ENCODE results near the gene ZBTB38.

DNA sequence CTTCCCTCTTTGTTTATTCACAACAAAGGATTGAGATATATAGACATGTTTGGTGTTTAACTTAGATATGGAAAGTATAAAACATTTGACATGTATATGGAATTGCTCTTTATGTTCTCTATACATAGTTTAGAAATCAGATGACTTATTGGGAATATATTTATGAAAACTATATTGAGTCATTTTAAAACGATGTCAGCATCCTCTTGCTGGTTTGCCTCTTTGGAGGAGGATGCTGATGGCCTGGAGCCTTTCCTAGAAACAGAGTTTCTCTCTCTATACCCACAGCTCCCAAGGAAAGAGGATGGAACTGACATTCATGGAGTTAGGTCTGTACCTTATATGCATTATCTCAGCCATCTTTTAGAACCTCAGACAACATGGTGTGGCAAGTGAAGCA lies 40.3 kb downstream of the ZBTB38 start:
- TF ChIP-seq, protein P1, sequence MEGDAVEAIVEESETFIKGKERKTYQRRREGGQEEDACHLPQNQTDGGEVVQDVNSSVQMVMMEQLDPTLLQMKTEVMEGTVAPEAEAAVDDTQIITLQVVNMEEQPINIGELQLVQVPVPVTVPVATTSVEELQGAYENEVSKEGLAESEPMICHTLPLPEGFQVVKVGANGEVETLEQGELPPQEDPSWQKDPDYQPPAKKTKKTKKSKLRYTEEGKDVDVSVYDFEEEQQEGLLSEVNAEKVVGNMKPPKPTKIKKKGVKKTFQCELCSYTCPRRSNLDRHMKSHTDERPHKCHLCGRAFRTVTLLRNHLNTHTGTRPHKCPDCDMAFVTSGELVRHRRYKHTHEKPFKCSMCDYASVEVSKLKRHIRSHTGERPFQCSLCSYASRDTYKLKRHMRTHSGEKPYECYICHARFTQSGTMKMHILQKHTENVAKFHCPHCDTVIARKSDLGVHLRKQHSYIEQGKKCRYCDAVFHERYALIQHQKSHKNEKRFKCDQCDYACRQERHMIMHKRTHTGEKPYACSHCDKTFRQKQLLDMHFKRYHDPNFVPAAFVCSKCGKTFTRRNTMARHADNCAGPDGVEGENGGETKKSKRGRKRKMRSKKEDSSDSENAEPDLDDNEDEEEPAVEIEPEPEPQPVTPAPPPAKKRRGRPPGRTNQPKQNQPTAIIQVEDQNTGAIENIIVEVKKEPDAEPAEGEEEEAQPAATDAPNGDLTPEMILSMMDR (IDR thresholded peaks at IDR 0.05), result no peak
- TF ChIP-seq POLR2A (IDR thresholded peaks at IDR 0.05), result no peak
